ENCODE data around the gene OVCA2. TPM values are rescaled to one million over a fixed set of nuclear protein-coding genes. Genes with fewer than 3 reads are reported as not detected.
A peak's percentile ranks its signal among the peaks of the same experiment; 100 is the strongest.

The OVCA2 gene
- total RNA-seq, 1 experiment from 2014 or later = 33.5 TPM

GRCh38 chr17:1995321-1995892, 46.4 kb upstream of the OVCA2 start:
- Mint-ChIP-seq H3K27me3 (ENCODE audit: insufficient read depth, unreplicated experiment) (no peaks in the 10 kb centered on the region), H3K27ac (ENCODE audit: low read depth, unreplicated experiment) (no peak overlapping the region), H3K36me3 (ENCODE audit: insufficient read depth, unreplicated experiment) (peaks cover 4% of the 10 kb centered on the region), H3K9me3 (ENCODE audit: unreplicated experiment) (no peaks in the 10 kb centered on the region), H3K4me1 (ENCODE audit: insufficient read depth, unreplicated experiment) (peaks cover 21% of the 10 kb centered on the region), H3K4me3 (ENCODE audit: unreplicated experiment) (no peak overlapping the region)
- intact Hi-C loops (cut with micrococcal nuclease) = no loop called here
- no TSS peak for BruUV-seq (replicated peaks)
- no peak for DNase-seq (ENCODE audit: unreplicated experiment)
- POLR2A ChIA-PET = interaction anchor here (1.6 kb wide), 1 partner anchor 29 kb away, joined by 7 read pairs; the partner anchor contains the start of gene RTN4RL1
- CTCF ChIA-PET = interaction anchor here (0.5 to 1.1 kb wide), 3 partner anchors 46 to 185 kb away, joined by 3 to 4 read pairs (median 3); no protein-coding TSS in a partner anchor
- TF ChIP-seq CTCF (IDR thresholded peaks at IDR 0.05; ENCODE audit: unreplicated experiment) = no peak

- Mint-ChIP-seq H3K4me3 (ENCODE audit: unreplicated experiment) (no peak overlapping the region), H3K36me3 (ENCODE audit: insufficient read depth, unreplicated experiment) (peaks cover 4% of the 10 kb centered on the region), H3K27ac (ENCODE audit: low read depth, unreplicated experiment) (no peak overlapping the region), H3K27me3 (ENCODE audit: insufficient read depth, unreplicated experiment) (no peaks in the 10 kb centered on the region), H3K9me3 (ENCODE audit: unreplicated experiment) (no peaks in the 10 kb centered on the region), H3K4me1 (ENCODE audit: insufficient read depth, unreplicated experiment) (peaks cover 21% of the 10 kb centered on the region)
- POLR2A ChIA-PET = interaction anchor here (0.8 to 1.6 kb wide), 2 partner anchors 15 to 29 kb away, joined by 3 to 7 read pairs; partner anchors contain the start of gene RTN4RL1
- CTCF ChIA-PET = interaction anchor here (0.9 to 1.1 kb wide), 2 partner anchors 45 to 186 kb away, joined by 3 read pairs; no protein-coding TSS in a partner anchor
- no peak for TF ChIP-seq CTCF (IDR thresholded peaks at IDR 0.05; ENCODE audit: unreplicated experiment)
- no TSS peak for BruUV-seq (replicated peaks)
- intact Hi-C loops (cut with micrococcal nuclease) = no loop called here
- DNase-seq (ENCODE audit: unreplicated experiment) = no peak
Measured at GRCh38 chr17:1995907-1996799, 45.7 kb upstream of the OVCA2 start.

- Mint-ChIP-seq H3K27me3 (ENCODE audit: insufficient read depth, unreplicated experiment) (no peaks in the 10 kb centered on the region), H3K4me3 (ENCODE audit: unreplicated experiment) (no peak overlapping the region), H3K9me3 (ENCODE audit: unreplicated experiment) (no peaks in the 10 kb centered on the region), H3K4me1 (ENCODE audit: insufficient read depth, unreplicated experiment) (peaks cover 21% of the 10 kb centered on the region), H3K36me3 (ENCODE audit: insufficient read depth, unreplicated experiment) (peaks cover 4% of the 10 kb centered on the region), H3K27ac (ENCODE audit: low read depth, unreplicated experiment) (peak overlapping the region; percentile 86)
- TF ChIP-seq CTCF (IDR thresholded peaks at IDR 0.05; ENCODE audit: unreplicated experiment) = no peak
- ChIA-PET POLR2A (interaction anchor here (0.6 to 1.6 kb wide), 3 partner anchors 15 to 64 kb away, joined by 3 to 7 read pairs (median 3); partner anchors contain the start of gene RTN4RL1), CTCF (interaction anchor here (1.1 kb wide), 1 partner anchor 186 kb away, joined by 3 read pairs; no protein-coding TSS in a partner anchor)
- no peak for DNase-seq (ENCODE audit: unreplicated experiment)
- intact Hi-C loops (cut with micrococcal nuclease) = no loop called here
- BruUV-seq (replicated peaks) = no TSS peak
Measured at GRCh38 chr17:1996800-1997288, 45.0 kb upstream of the OVCA2 start.
